Stimulated activated CD4-positive, alpha-beta T cell treated with anti-CD3 and anti-CD28 coated beads, Interleukin-15, amount 100 ng/mL, for 24 hours (primary cell): Measurements from ENCODE around the gene IL13.

Experiments used
- DNase-seq: peaks from one replicate; pipeline ENCODE4 v3.0.0-alpha.2; 2020

IL13 gene

DNA sequence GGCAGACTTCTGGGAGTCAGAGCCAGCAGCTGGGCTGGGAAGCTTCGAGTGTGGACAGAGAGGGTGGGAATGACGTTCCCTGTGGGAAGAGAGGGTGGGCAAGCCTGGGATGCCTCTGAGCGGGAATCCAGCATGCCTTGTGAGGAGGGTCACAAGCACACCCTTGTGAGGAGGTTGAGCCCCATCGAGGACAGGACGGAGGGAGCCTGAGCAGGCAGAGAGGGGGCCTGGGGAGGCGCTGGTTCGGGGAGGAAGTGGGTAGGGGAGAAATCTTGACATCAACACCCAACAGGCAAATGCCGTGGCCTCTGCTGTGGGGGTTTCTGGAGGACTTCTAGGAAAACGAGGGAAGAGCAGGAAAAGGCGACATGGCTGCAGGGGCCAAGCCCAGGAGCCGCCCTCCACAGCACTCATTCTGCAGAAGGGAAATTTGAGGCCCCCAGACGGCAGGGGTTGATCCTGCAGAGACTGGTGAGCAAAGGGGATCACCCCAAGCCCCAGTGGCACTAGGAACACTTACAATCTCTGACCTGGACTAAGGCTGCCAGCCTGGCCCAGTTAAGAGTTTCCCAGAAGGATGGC lies 1.1 kb upstream of the IL13 start:
- DNase-seq: no peak

GRCh38 chr5:132658381-132659302 lies 669 bp downstream of the IL13 start:
- DNase-seq: no peak

DNA sequence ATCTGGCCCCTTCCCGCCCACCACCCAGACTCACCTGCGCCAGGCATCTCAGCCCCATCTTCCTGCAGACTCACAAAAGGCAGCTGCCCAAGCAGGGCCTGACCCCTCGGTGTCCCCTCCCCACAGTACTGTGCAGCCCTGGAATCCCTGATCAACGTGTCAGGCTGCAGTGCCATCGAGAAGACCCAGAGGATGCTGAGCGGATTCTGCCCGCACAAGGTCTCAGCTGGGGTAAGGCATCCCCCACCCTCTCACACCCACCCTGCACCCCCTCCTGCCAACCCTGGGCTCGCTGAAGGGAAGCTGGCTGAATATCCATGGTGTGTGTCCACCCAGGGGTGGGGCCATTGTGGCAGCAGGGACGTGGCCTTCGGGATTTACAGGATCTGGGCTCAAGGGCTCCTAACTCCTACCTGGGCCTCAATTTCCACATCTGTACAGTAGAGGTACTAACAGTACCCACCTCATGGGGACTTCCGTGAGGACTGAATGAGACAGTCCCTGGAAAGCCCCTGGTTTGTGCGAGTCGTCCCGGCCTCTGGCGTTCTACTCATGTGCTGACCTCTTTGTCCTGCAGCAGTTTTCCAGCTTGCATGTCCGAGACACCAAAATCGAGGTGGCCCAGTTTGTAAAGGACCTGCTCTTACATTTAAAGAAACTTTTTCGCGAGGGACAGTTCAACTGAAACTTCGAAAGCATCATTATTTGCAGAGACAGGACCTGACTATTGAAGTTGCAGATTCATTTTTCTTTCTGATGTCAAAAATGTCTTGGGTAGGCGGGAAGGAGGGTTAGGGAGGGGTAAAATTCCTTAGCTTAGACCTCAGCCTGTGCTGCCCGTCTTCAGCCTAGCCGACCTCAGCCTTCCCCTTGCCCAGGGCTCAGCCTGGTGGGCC lies 1.9 kb downstream of the IL13 start:
- no peak for DNase-seq

DNA sequence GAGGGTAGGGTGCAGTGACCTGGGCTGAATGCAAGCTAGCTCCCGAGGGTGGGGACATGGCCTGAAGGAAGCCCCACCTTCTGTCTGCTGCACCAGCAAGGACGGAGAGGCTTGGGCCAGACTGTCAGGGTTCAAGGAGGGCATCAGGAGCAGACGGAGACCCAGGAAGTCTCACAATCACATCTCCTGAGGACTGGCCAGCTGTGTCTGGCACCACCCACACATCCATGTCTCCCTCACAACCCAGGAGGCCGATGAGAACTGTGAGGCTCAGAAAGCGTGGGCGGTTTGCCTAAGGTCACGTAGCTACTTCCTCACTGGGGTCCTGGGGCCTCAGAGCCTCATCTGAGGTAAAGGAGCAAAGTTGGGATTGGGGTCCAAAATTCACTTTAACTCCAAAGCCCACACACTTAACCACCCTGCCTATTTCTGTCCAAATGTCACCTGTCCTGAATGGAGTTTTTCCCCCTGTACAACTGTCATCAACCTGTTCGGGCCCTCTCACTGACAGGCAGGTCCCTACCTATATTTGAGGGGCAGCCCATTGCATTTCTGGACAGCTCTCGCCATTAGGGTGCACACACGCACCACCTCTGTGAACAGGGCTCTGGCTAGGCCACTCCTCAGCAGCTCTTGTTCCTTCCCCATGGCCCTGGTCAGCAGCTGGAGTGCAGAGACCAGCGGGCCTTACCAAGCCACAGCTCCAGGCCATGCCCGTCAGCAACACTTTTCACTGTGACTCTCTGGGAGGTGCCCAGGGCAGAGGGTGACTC lies 3.4 kb downstream of the IL13 start:
- DNase-seq: no peak

DNA sequence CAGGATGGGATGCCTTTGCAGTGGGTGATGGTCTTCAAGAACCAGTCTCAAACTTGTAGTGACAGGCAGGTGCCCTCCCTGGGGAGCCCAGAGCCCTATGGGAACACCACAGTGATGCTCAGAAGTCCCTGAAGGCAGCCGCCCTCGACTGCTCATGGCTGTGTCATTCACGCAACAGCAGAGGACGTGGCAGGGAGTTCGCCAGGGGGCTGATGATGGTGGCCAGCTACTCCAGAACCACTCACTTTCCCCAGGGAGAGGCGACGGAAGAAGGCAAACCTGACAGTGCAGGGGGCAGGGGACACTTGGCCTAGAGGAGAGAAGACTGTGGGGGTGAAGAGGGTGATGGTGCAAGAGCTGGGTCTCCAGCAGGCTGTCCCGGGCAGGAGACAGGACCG lies 4.0 kb downstream of the IL13 start:
- no peak for DNase-seq

- DNase-seq: peak; percentile 67
Observed at GRCh38 chr5:132662925-132663770, 5.2 kb downstream of the IL13 start.

GRCh38 chr5:132663771-132664695 lies 6.1 kb downstream of the IL13 start:
- DNase-seq: no peak

GRCh38 chr5:132664696-132665209 lies 6.8 kb downstream of the IL13 start:
- no peak for DNase-seq

- no peak for DNase-seq
Observed at GRCh38 chr5:132665574-132666080, 7.7 kb downstream of the IL13 start.

DNA sequence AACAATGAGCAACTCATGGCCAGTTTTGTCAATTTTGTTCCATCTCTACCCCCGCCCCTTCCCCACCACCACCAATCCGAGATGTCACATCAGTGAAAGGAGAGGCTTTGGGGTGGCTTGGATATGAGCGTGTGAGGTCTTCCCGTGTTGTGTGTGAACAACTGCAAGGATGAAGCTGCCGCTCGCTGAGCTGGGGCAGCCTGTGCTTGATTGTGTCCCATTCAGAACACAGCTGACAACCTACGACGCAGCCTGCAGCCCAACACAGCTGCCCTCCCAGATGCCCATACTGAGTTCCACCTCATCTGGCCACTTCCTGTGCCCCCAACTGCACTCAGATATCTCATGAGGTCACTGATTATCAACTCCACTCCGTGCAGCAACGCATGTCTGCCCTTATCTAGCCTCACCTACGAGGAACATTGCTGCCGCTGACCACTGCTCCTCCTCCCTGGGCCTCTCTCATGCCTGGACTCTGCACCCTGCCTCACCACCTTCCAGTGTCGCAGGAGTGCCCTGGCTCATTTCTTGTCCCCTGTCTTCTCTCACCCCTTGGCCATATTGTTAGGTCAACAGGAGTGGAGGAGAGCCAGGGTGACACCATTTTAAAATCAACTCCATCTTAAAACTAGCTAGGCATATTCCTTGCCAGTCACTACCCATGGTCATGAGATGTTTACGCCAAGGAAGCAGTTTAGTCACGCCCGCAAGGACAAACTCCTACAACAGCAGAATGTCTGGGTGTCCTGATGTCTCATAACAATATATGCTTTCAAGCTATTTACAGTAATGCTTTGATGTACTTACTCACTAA lies 8.5 kb downstream of the IL13 start:
- DNase-seq: no peak

GRCh38 chr5:132667309-132667708 lies 9.3 kb downstream of the IL13 start:
- no peak for DNase-seq

- no peak for DNase-seq
Observed at GRCh38 chr5:132667761-132668705, 10.1 kb downstream of the IL13 start.

GRCh38 chr5:132668706-132669454 lies 10.9 kb downstream of the IL13 start:
- no peak for DNase-seq

DNA sequence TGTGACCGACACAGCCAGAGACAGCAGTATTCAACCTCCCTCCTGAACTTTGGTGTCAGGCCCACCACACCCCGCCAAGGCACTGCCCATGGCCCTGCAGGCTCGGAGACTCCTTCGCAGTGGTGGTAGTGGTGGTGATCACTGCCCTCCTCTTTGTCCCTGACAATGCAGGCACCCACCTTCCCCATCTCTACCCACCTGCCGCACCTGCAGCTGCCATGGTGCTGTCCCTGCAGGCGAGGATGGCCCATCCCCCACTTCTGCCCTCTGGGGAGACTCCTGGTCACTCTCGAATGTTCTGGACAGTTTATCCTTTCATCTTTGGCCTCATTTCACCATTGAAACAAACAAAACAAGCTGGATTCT lies 11.5 kb downstream of the IL13 start:
- no peak for DNase-seq

DNA sequence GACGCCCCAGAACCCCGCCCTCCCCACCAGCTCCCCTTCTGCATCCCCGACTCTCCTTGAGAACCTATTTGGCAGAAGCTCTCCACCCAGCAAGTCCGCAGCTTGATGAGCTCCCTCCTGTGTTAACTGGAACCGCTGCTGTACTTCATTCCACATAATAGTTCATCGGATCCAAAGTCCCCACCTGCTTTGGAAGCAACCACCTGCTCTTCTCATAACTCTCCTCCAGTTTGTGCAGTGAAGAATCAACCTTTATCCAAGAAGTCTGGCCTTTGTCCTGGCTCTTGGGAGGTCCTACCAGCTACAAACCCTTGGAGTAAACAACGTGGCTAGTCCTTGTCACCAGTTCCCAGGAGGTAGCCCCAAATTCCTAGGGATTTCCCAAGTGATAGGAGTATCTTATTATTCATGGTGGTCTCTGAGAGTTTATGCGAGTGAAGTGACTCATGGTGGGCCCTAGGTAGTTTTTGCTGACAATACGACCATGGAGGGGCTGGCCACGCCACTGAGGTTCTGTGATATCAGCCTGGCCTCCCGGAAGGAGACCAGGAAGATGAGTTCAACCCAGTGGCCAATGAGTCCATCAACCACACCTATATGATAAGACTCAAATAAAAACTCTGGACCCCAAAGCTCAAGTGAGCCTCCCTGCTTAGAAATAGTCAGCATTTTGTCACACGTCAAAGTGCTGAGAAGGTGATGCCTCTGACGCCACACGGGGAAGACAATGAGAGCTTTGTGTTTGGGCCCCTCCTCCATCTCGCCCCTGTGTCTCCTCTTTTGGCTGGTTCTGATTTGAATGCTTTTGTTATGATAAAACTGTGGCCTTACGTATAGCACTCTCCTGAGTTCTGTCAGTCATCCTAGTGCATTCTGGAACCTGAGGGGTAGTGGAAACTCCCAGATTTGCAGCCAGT lies 12.3 kb downstream of the IL13 start:
- no peak for DNase-seq

- no peak for DNase-seq
Observed at GRCh38 chr5:132671000-132671399, 13.0 kb downstream of the IL13 start.
